ENCODE measurements around the gene EEIG2.

EEIG2 gene

GRCh38 chr1:108574008-108574407 is 14.1 kb downstream of the EEIG2 start:
- peaks cover 0 to 5% (median 0%) of the 10 kb centered on the region in 5 experiments for H3K9me3 ChIP-seq (ENCODE audit: control extremely low read depth in 1 of 5, control insufficient read depth in 4 of 5, insufficient read depth in 2 of 5, low read depth in 1 of 5, low read length in 4 of 5)
- no peak overlapping the region for H3K4me3 ChIP-seq (ENCODE audit: control insufficient read depth in 1 of 7, extremely low read depth in 1 of 7, insufficient read depth in 4 of 7, low read depth in 2 of 7, low read length in 6 of 7)
- H3K36me3 ChIP-seq (ENCODE audit: control insufficient read depth in 4 of 4, insufficient read depth in 4 of 4, low read length in 3 of 4) = peaks cover 0 to 11% (median 1%) of the 10 kb centered on the region in 4 experiments
- H3K27ac ChIP-seq (ENCODE audit: insufficient read depth in 1 of 2, low read depth in 1 of 2, low read length in 2 of 2, poor library complexity in 1 of 2, severe bottlenecking in 2 of 2) = no peak overlapping the region
- ChIA-PET CTCF (interaction anchor here (2.2 kb wide), 1 partner anchor 13 kb away, joined by 8 read pairs; the partner anchor contains the start of gene EEIG2), POLR2A (no interaction called here)
- peaks cover 3 to 25% (median 7%) of the 10 kb centered on the region in 4 experiments for H3K4me1 ChIP-seq (ENCODE audit: control extremely low read depth in 1 of 4, control insufficient read depth in 4 of 4, insufficient read depth in 4 of 4, low read length in 3 of 4)
- H3K27me3 ChIP-seq (replicated peaks in 2 of 5; ENCODE audit: control insufficient read depth in 4 of 5, insufficient read depth in 5 of 5, low read length in 4 of 5) = no peaks in the 10 kb centered on the region
- no peak for DNase-seq

- Histone ChIP-seq H3K36me3 (ENCODE audit: control insufficient read depth in 4 of 4, insufficient read depth in 4 of 4, low read length in 3 of 4) (peaks cover 0 to 11% (median 1%) of the 10 kb centered on the region in 4 experiments), H3K4me3 (ENCODE audit: control insufficient read depth in 1 of 7, extremely low read depth in 1 of 7, insufficient read depth in 4 of 7, low read depth in 2 of 7, low read length in 6 of 7) (no peak overlapping the region), H3K27me3 (replicated peaks in 2 of 5; ENCODE audit: control insufficient read depth in 4 of 5, insufficient read depth in 5 of 5, low read length in 4 of 5) (no peaks in the 10 kb centered on the region), H3K27ac (ENCODE audit: insufficient read depth in 1 of 2, low read depth in 1 of 2, low read length in 2 of 2, poor library complexity in 1 of 2, severe bottlenecking in 2 of 2) (peak overlapping the region in 1 of 2 experiments; percentile 14), H3K9me3 (ENCODE audit: control extremely low read depth in 1 of 5, control insufficient read depth in 4 of 5, insufficient read depth in 2 of 5, low read depth in 1 of 5, low read length in 4 of 5) (peaks cover 0 to 13% (median 7%) of the 10 kb centered on the region in 5 experiments), H3K4me1 (ENCODE audit: control extremely low read depth in 1 of 4, control insufficient read depth in 4 of 4, insufficient read depth in 4 of 4, low read length in 3 of 4) (peaks cover 0 to 18% (median 2%) of the 10 kb centered on the region in 4 experiments)
- ChIA-PET CTCF (interaction anchor here (1.3 to 2.2 kb wide), 3 partner anchors 14 to 63 kb away, joined by 4 to 8 read pairs (median 5); partner anchors contain the start of gene EEIG2), POLR2A (no interaction called here)
- no peak for DNase-seq
Measured at GRCh38 chr1:108575375-108575774, 15.5 kb downstream of the EEIG2 start.

GRCh38 chr1:108583757-108584427 is 24.0 kb downstream of the EEIG2 start:
- no peak for DNase-seq
- Histone ChIP-seq H3K36me3 (ENCODE audit: control insufficient read depth in 4 of 4, insufficient read depth in 4 of 4, low read length in 3 of 4) (no peaks in the 10 kb centered on the region), H3K27ac (ENCODE audit: insufficient read depth in 1 of 2, low read depth in 1 of 2, low read length in 2 of 2, poor library complexity in 1 of 2, severe bottlenecking in 2 of 2) (no peak overlapping the region), H3K9me3 (ENCODE audit: control extremely low read depth in 1 of 5, control insufficient read depth in 4 of 5, insufficient read depth in 2 of 5, low read depth in 1 of 5, low read length in 4 of 5) (peaks cover 5 to 22% (median 11%) of the 10 kb centered on the region in 5 experiments), H3K4me3 (ENCODE audit: control insufficient read depth in 1 of 7, extremely low read depth in 1 of 7, insufficient read depth in 4 of 7, low read depth in 2 of 7, low read length in 6 of 7) (no peak overlapping the region), H3K27me3 (replicated peaks in 2 of 5; ENCODE audit: control insufficient read depth in 4 of 5, insufficient read depth in 5 of 5, low read length in 4 of 5) (no peaks in the 10 kb centered on the region), H3K4me1 (ENCODE audit: control extremely low read depth in 1 of 4, control insufficient read depth in 4 of 4, insufficient read depth in 4 of 4, low read length in 3 of 4) (peaks cover 15 to 28% (median 18%) of the 10 kb centered on the region in 4 experiments)
- ChIA-PET CTCF (interaction anchor here (1.6 to 4.1 kb wide), 3 partner anchors 14 to 71 kb away, joined by 3 to 16 read pairs (median 14); partner anchors contain the start of gene EEIG2), POLR2A (no interaction called here)
- 97% methylated on average over 4 of the region's 4 CpGs for WGBS (ENCODE audit: insufficient coverage)

GRCh38 chr1:108584428-108584856 is 24.5 kb downstream of the EEIG2 start:
- Histone ChIP-seq H3K36me3 (ENCODE audit: control insufficient read depth in 4 of 4, insufficient read depth in 4 of 4, low read length in 3 of 4) (no peaks in the 10 kb centered on the region), H3K4me1 (ENCODE audit: control extremely low read depth in 1 of 4, control insufficient read depth in 4 of 4, insufficient read depth in 4 of 4, low read length in 3 of 4) (peaks cover 17 to 31% (median 19%) of the 10 kb centered on the region in 4 experiments), H3K4me3 (ENCODE audit: control insufficient read depth in 1 of 7, extremely low read depth in 1 of 7, insufficient read depth in 4 of 7, low read depth in 2 of 7, low read length in 6 of 7) (peak overlapping the region in 1 of 7 experiments; percentile 24), H3K27ac (ENCODE audit: insufficient read depth in 1 of 2, low read depth in 1 of 2, low read length in 2 of 2, poor library complexity in 1 of 2, severe bottlenecking in 2 of 2) (no peak overlapping the region), H3K27me3 (replicated peaks in 2 of 5; ENCODE audit: control insufficient read depth in 4 of 5, insufficient read depth in 5 of 5, low read length in 4 of 5) (no peaks in the 10 kb centered on the region), H3K9me3 (ENCODE audit: control extremely low read depth in 1 of 5, control insufficient read depth in 4 of 5, insufficient read depth in 2 of 5, low read depth in 1 of 5, low read length in 4 of 5) (peaks cover 5 to 22% (median 11%) of the 10 kb centered on the region in 5 experiments)
- WGBS (ENCODE audit: insufficient coverage) = no CpG with 5 or more reads among the region's 5 CpGs
- ChIA-PET CTCF (interaction anchor here (1.1 to 4.1 kb wide), 5 partner anchors 15 to 72 kb away, joined by 3 to 16 read pairs (median 8); partner anchors contain the start of gene EEIG2), POLR2A (no interaction called here)
- peak in 2 of 3 donors; percentile 45 to 71 for DNase-seq

GRCh38 chr1:108585313-108585712 is 25.4 kb downstream of the EEIG2 start:
- no peaks in the 10 kb centered on the region for H3K36me3 ChIP-seq (ENCODE audit: control insufficient read depth in 4 of 4, insufficient read depth in 4 of 4, low read length in 3 of 4)
- no peak overlapping the region for H3K4me3 ChIP-seq (ENCODE audit: control insufficient read depth in 1 of 7, extremely low read depth in 1 of 7, insufficient read depth in 4 of 7, low read depth in 2 of 7, low read length in 6 of 7)
- no peak overlapping the region for H3K27ac ChIP-seq (ENCODE audit: insufficient read depth in 1 of 2, low read depth in 1 of 2, low read length in 2 of 2, poor library complexity in 1 of 2, severe bottlenecking in 2 of 2)
- no CpG with 5 or more reads among the region's 1 CpG for WGBS (ENCODE audit: insufficient coverage)
- no peak for DNase-seq
- POLR2A ChIA-PET = no interaction called here
- H3K9me3 ChIP-seq (ENCODE audit: control extremely low read depth in 1 of 5, control insufficient read depth in 4 of 5, insufficient read depth in 2 of 5, low read depth in 1 of 5, low read length in 4 of 5) = peaks cover 4 to 15% (median 5%) of the 10 kb centered on the region in 5 experiments
- H3K27me3 ChIP-seq (replicated peaks in 2 of 5; ENCODE audit: control insufficient read depth in 4 of 5, insufficient read depth in 5 of 5, low read length in 4 of 5) = no peaks in the 10 kb centered on the region
- H3K4me1 ChIP-seq (ENCODE audit: control extremely low read depth in 1 of 4, control insufficient read depth in 4 of 4, insufficient read depth in 4 of 4, low read length in 3 of 4) = peaks cover 21 to 39% (median 24%) of the 10 kb centered on the region in 4 experiments
- CTCF ChIA-PET = interaction anchor here (1.1 to 4.1 kb wide), 5 partner anchors 15 to 73 kb away, joined by 3 to 16 read pairs (median 8); partner anchors contain the start of gene EEIG2

- Histone ChIP-seq H3K4me1 (ENCODE audit: control extremely low read depth in 1 of 4, control insufficient read depth in 4 of 4, insufficient read depth in 4 of 4, low read length in 3 of 4) (peaks cover 27 to 54% (median 36%) of the 10 kb centered on the region in 4 experiments), H3K27me3 (replicated peaks in 2 of 5; ENCODE audit: control insufficient read depth in 4 of 5, insufficient read depth in 5 of 5, low read length in 4 of 5) (no peaks in the 10 kb centered on the region), H3K36me3 (ENCODE audit: control insufficient read depth in 4 of 4, insufficient read depth in 4 of 4, low read length in 3 of 4) (no peaks in the 10 kb centered on the region), H3K4me3 (ENCODE audit: control insufficient read depth in 1 of 7, extremely low read depth in 1 of 7, insufficient read depth in 4 of 7, low read depth in 2 of 7, low read length in 6 of 7) (peak overlapping the region in 3 of 7 experiments; percentile 13 to 50 (median 36)), H3K27ac (ENCODE audit: insufficient read depth in 1 of 2, low read depth in 1 of 2, low read length in 2 of 2, poor library complexity in 1 of 2, severe bottlenecking in 2 of 2) (peak overlapping the region; percentile 93 to 94), H3K9me3 (ENCODE audit: control extremely low read depth in 1 of 5, control insufficient read depth in 4 of 5, insufficient read depth in 2 of 5, low read depth in 1 of 5, low read length in 4 of 5) (no peaks in the 10 kb centered on the region)
- no CpG with 5 or more reads among the region's 2 CpGs for WGBS (ENCODE audit: insufficient coverage)
- ChIA-PET POLR2A (interaction anchor here (0.9 to 1.2 kb wide), 2 partner anchors 29 to 392 kb away, joined by 3 to 4 read pairs; no protein-coding TSS in a partner anchor), CTCF (interaction anchor here (1.3 to 2.3 kb wide), 2 partner anchors 29 to 56 kb away, joined by 3 to 15 read pairs; no protein-coding TSS in a partner anchor)
- DNase-seq = peak in 1 of 3 donors; percentile 61
Measured at GRCh38 chr1:108590441-108590840, 30.5 kb downstream of the EEIG2 start.

- peak; percentile 93 to 98 (median 96) for DNase-seq
- WGBS (ENCODE audit: insufficient coverage) = 0% methylated on average over 1 of the region's 3 CpGs
- Histone ChIP-seq H3K27me3 (replicated peaks in 2 of 5; ENCODE audit: control insufficient read depth in 4 of 5, insufficient read depth in 5 of 5, low read length in 4 of 5) (no peaks in the 10 kb centered on the region), H3K36me3 (ENCODE audit: control insufficient read depth in 4 of 4, insufficient read depth in 4 of 4, low read length in 3 of 4) (no peaks in the 10 kb centered on the region), H3K9me3 (ENCODE audit: control extremely low read depth in 1 of 5, control insufficient read depth in 4 of 5, insufficient read depth in 2 of 5, low read depth in 1 of 5, low read length in 4 of 5) (no peaks in the 10 kb centered on the region), H3K4me3 (ENCODE audit: control insufficient read depth in 1 of 7, extremely low read depth in 1 of 7, insufficient read depth in 4 of 7, low read depth in 2 of 7, low read length in 6 of 7) (peak overlapping the region in 2 of 7 experiments; percentile 13 to 58), H3K4me1 (ENCODE audit: control extremely low read depth in 1 of 4, control insufficient read depth in 4 of 4, insufficient read depth in 4 of 4, low read length in 3 of 4) (peaks cover 25 to 52% (median 34%) of the 10 kb centered on the region in 4 experiments), H3K27ac (ENCODE audit: insufficient read depth in 1 of 2, low read depth in 1 of 2, low read length in 2 of 2, poor library complexity in 1 of 2, severe bottlenecking in 2 of 2) (peak overlapping the region; percentile 93 to 94)
- ChIA-PET CTCF (interaction anchor here (1.3 to 2.3 kb wide), 2 partner anchors 29 to 56 kb away, joined by 3 to 15 read pairs; no protein-coding TSS in a partner anchor), POLR2A (interaction anchor here (0.9 to 1.2 kb wide), 2 partner anchors 30 to 392 kb away, joined by 3 to 4 read pairs; no protein-coding TSS in a partner anchor)
Measured at GRCh38 chr1:108590957-108591356, 31.1 kb downstream of the EEIG2 start.

Data from common myeloid progenitor, CD34-positive (primary cell).